Esophagus squamous epithelium (tissue), 4 donors: Measurements from ENCODE around the gene REV3L.

ENCODE experiments used
- CTCF ChIP-seq, 6 experiments: fragments of 450-650 bp in 4 of 6; fragments of 200-600 bp in 2 of 6; sonication (generic) in 2 of 6; IDR thresholded peaks; one replicate each; pipeline ENCODE4 v1.5.1; 2016 to 2019; ENCODE audit warnings: antibody characterized with exemption in 6 of 6, mild to moderate bottlenecking in 4 of 6, moderate library complexity in 4 of 6
- POLR2A ChIP-seq, 4 donors: fragments of 450-650 bp; IDR thresholded peaks; one replicate each; pipeline ENCODE4 v1.6.1; 2017; ENCODE audit warnings: antibody characterized with exemption in 4 of 4, mild to moderate bottlenecking in 4 of 4, moderate library complexity in 3 of 4

- no peak for TF ChIP-seq POLR2A (IDR thresholded peaks at IDR 0.05)
- no peak for TF ChIP-seq CTCF (IDR thresholded peaks at IDR 0.05)
These were observed 188.5 kb downstream of the REV3L start for GRCh38 chr6:111294374-111294967.
